H1 (cell line): ENCODE measurements around the gene IL21R. TPM values are rescaled to one million over a fixed set of nuclear protein-coding genes. Genes with fewer than 3 reads are reported as not detected.

ENCODE experiments used
- CTCF ChIA-PET: fragments of 300-600 bp; sonication (Branson Sonifier 250); formaldehyde crosslinking; loops from one replicate; lab custom pipeline; 2021; ENCODE audit not compliant: partially characterized antibody; lab: Charles Lee
- POLR2A ChIA-PET: fragments of 300-600 bp; sonication (Branson Sonifier 250); formaldehyde crosslinking; loops from one replicate; lab custom pipeline; 2021; ENCODE audit warnings: inconsistent platforms; ENCODE audit not compliant: partially characterized antibody; lab: Charles Lee
- DNase-seq, 2 experiments: peaks; one replicate each; pipeline versions ENCODE4 v3.0.0 to v3.0.0-alpha.2; 2010 to 2022; ENCODE audit warnings: low spot score in 2 of 2, low read depth in 1 of 2, mixed read lengths in 1 of 2
- FAIRE-seq: peaks from 2 replicates; lab custom pipeline; 2011; peaks lifted over from hg19 to GRCh38; lab: Jason Lieb, UNC
- H2AFZ ChIP-seq: 2 replicates; pipeline ENCODE4 v1.8.1; 2012; ENCODE audit warnings: low read length, inconsistent platforms
- H2AK5ac ChIP-seq: 2 replicates; pipeline ENCODE4 v1.6.1; 2013; ENCODE audit warnings: low read depth, low read length
- H2BK120ac ChIP-seq: replicated peaks from 2 replicates; pipeline ENCODE3; 2013; ENCODE audit warnings: low read depth, low read length, inconsistent platforms
- H2BK12ac ChIP-seq: 2 replicates; pipeline ENCODE4 v1.6.1; 2013; ENCODE audit warnings: low read depth, low read length
- H2BK15ac ChIP-seq: 2 replicates; pipeline ENCODE4 v1.6.1; 2013; ENCODE audit warnings: low read length
- H2BK20ac ChIP-seq: 2 replicates; pipeline ENCODE4 v1.6.1; 2013; ENCODE audit warnings: low read length
- H2BK5ac ChIP-seq: 2 replicates; pipeline ENCODE4 v1.6.1; 2013; ENCODE audit warnings: low read depth, low read length
- H3K14ac ChIP-seq: 2 replicates; pipeline ENCODE4 v1.6.1; 2013; ENCODE audit warnings: inconsistent platforms; ENCODE audit not compliant: insufficient read length
- H3K18ac ChIP-seq: 2 replicates; pipeline ENCODE4 v1.6.1; 2013; ENCODE audit warnings: low read length; ENCODE audit errors: extremely low read depth
- H3K23ac ChIP-seq: 2 replicates; pipeline ENCODE4 v1.6.1; 2013; ENCODE audit warnings: inconsistent platforms; ENCODE audit not compliant: insufficient read length
- H3K23me2 ChIP-seq: 2 replicates; pipeline ENCODE4 v1.6.1; 2013; ENCODE audit warnings: low read depth, low read length
- H3K27ac ChIP-seq: 2 replicates; pipeline ENCODE4 v1.6.1; 2011; ENCODE audit warnings: low read depth, low read length, inconsistent platforms
- H3K27me3 ChIP-seq, 4 experiments: replicated peaks in 1 of 4; 1 replicate in 1 of 4; 2 replicates in 3 of 4; pipeline versions ENCODE4 v1.6.1 to v1.8.1; 2011 to 2013; ENCODE audit warnings: low read length in 3 of 4, mild to moderate bottlenecking in 3 of 4, inconsistent platforms in 2 of 4, mixed read lengths in 2 of 4, moderate library complexity in 1 of 4; ENCODE audit not compliant: control insufficient read depth in 3 of 4, insufficient read depth in 3 of 4; ENCODE audit errors: extremely low read depth in 1 of 4
- H3K36me3 ChIP-seq, 4 experiments: 2 replicates each; pipeline versions ENCODE4 v1.6.1 to v1.8.1; 2011 to 2013; ENCODE audit warnings: mild to moderate bottlenecking in 4 of 4, low read length in 3 of 4, moderate library complexity in 2 of 4, control low read depth in 1 of 4, inconsistent platforms in 1 of 4; ENCODE audit not compliant: insufficient read depth in 4 of 4, control insufficient read depth in 2 of 4
- H3K4ac ChIP-seq: replicated peaks from 2 replicates; pipeline ENCODE3; 2013; ENCODE audit warnings: low read length, low read depth, mixed read lengths, inconsistent platforms; ENCODE audit not compliant: insufficient read length
- H3K4me1 ChIP-seq, 4 experiments: replicated peaks in 1 of 4; 1 replicate in 1 of 4; 2 replicates in 3 of 4; pipeline versions ENCODE4 v1.6.1 to v1.8.1; 2011 to 2013; ENCODE audit warnings: low read length in 3 of 4, inconsistent platforms in 2 of 4, mixed read lengths in 1 of 4; ENCODE audit not compliant: insufficient read depth in 4 of 4, control insufficient read depth in 3 of 4
- H3K4me2 ChIP-seq, 2 experiments: 2 replicates each; pipeline versions ENCODE4 v1.6.1 to v1.8.1; 2011 to 2013; ENCODE audit warnings: low read depth in 2 of 2, low read length in 2 of 2, control low read depth in 1 of 2, inconsistent platforms in 1 of 2, mild to moderate bottlenecking in 1 of 2; ENCODE audit not compliant: insufficient read depth in 1 of 2
- H3K4me3 ChIP-seq, 4 experiments: fragments of 200-600, 300-600 bp in 1 of 4; sonication (generic), shearing (Covaris generic), sonication (Bioruptor Twin) in 1 of 4; 2 replicates each; pipeline versions ENCODE4 v1.5.1 to v1.8.1; 2011 to 2016; ENCODE audit warnings: low read length in 4 of 4, low read depth in 3 of 4, control low read depth in 2 of 4, inconsistent platforms in 2 of 4, mild to moderate bottlenecking in 2 of 4, mixed read lengths in 1 of 4, moderate library complexity in 1 of 4; ENCODE audit not compliant: insufficient read depth in 2 of 4; ENCODE audit errors: extremely low read depth in 1 of 4
- H3K56ac ChIP-seq: replicated peaks from 2 replicates; pipeline ENCODE3; 2013; ENCODE audit warnings: low read depth, mild to moderate bottlenecking, mixed read lengths, low read length, inconsistent platforms; ENCODE audit not compliant: insufficient read length
- H3K79me1 ChIP-seq: 2 replicates; pipeline ENCODE4 v1.6.1; 2013; ENCODE audit warnings: low read depth, low read length, control low read depth
- H3K79me2 ChIP-seq, 2 experiments: 2 replicates each; pipeline versions ENCODE4 v1.6.1 to v1.8.1; 2012 to 2013; ENCODE audit warnings: low read length in 2 of 2, mild to moderate bottlenecking in 2 of 2, inconsistent platforms in 1 of 2; ENCODE audit not compliant: insufficient read depth in 2 of 2, control insufficient read depth in 1 of 2
- H3K9ac ChIP-seq, 4 experiments: replicated peaks in 1 of 4; 1 replicate in 1 of 4; 2 replicates in 3 of 4; pipeline versions ENCODE4 v1.6.1 to v1.8.1; 2011 to 2013; ENCODE audit warnings: low read depth in 3 of 4, low read length in 3 of 4, control low read depth in 2 of 4, mild to moderate bottlenecking in 2 of 4, moderate library complexity in 2 of 4, inconsistent platforms in 1 of 4; ENCODE audit errors: extremely low read depth in 1 of 4
- H3K9me3 ChIP-seq, 2 experiments: 2 replicates each; pipeline versions ENCODE4 v1.6.1 to v1.8.1; 2012 to 2013; ENCODE audit warnings: mild to moderate bottlenecking in 2 of 2, moderate library complexity in 2 of 2, control low read depth in 1 of 2, inconsistent platforms in 1 of 2, low read depth in 1 of 2, low read length in 1 of 2, mixed read lengths in 1 of 2; ENCODE audit not compliant: insufficient read depth in 2 of 2
- H4K20me1 ChIP-seq, 2 experiments: replicated peaks in 1 of 2; 2 replicates each; pipeline versions ENCODE3 to v1.8.1; 2011 to 2013; ENCODE audit warnings: inconsistent platforms in 2 of 2, low read length in 2 of 2, mild to moderate bottlenecking in 1 of 2; ENCODE audit not compliant: insufficient read depth in 2 of 2, control insufficient read depth in 1 of 2
- H4K5ac ChIP-seq: 2 replicates; pipeline ENCODE4 v1.6.1; 2013; ENCODE audit warnings: low read length, low read depth, mixed read lengths, inconsistent platforms; ENCODE audit not compliant: insufficient read length
- H4K8ac ChIP-seq: 2 replicates; pipeline ENCODE4 v1.8.0; 2013; ENCODE audit warnings: mild to moderate bottlenecking, moderate library complexity, low read length, inconsistent platforms; ENCODE audit not compliant: insufficient read depth; ENCODE audit errors: extremely low read depth
- H4K91ac ChIP-seq: replicated peaks from 2 replicates; pipeline ENCODE3; 2013; ENCODE audit warnings: low read length, mixed read lengths, inconsistent platforms; ENCODE audit not compliant: insufficient read length
- BCL11A ChIP-seq, 2 experiments: IDR thresholded peaks; one replicate each; pipeline ENCODE4 v1.6.1; 2011; ENCODE audit warnings: low read depth in 2 of 2, low read length in 2 of 2, mild to moderate bottlenecking in 2 of 2
- BRCA1 ChIP-seq: IDR thresholded peaks from 2 replicates; pipeline ENCODE4 v1.6.1; 2012; ENCODE audit warnings: low read depth, low read length, improper control_type of control experiment
- CHD2 ChIP-seq: IDR thresholded peaks from 2 replicates; pipeline ENCODE4 v1.6.1; 2012; ENCODE audit warnings: low read length, improper control_type of control experiment
- CREB1 ChIP-seq: IDR thresholded peaks from 2 replicates; pipeline ENCODE4 v1.6.1; 2012; ENCODE audit warnings: inconsistent platforms
- EZH2 ChIP-seq: fragments of 200-600 bp; sonication (generic); IDR thresholded peaks from 2 replicates; pipeline ENCODE4 v1.7.1; 2012; ENCODE audit warnings: low read depth, mild to moderate bottlenecking, moderate library complexity, low read length, inconsistent platforms; ENCODE audit not compliant: severe bottlenecking
- JUND ChIP-seq: IDR thresholded peaks from 2 replicates; pipeline ENCODE4 v1.6.1; 2011; ENCODE audit warnings: mild to moderate bottlenecking, improper control_type of control experiment, low read length
- RNF2 ChIP-seq: fragments of 200-900, 300-1000 bp; sonication (generic); IDR thresholded peaks from 2 replicates; pipeline ENCODE4 v1.7.1; 2016; ENCODE audit warnings: borderline replicate concordance, low read depth, mild to moderate bottlenecking, antibody characterized with exemption, low read length; ENCODE audit not compliant: poor library complexity, severe bottlenecking; ENCODE audit errors: missing control alignments
- SP1 ChIP-seq: IDR thresholded peaks from 2 replicates; pipeline ENCODE4 v1.6.1; 2011; ENCODE audit warnings: low read depth, low read length
- TCF12 ChIP-seq: IDR thresholded peaks from 2 replicates; pipeline ENCODE4 v1.6.1; 2011; ENCODE audit warnings: low read depth, mild to moderate bottlenecking, low read length
- WGBS, 2 experiments: shearing (Covaris generic) in 1 of 2; methylation state at CpG; one replicate each; pipeline versions ENCODE4 v1.1.6 to v1.1.7; 2013 to 2015; ENCODE audit warnings: low lambda C conversion rate in 2 of 2, mixed read lengths in 2 of 2, inconsistent platforms in 1 of 2, low coverage in 1 of 2, missing lambda C conversion rate in 1 of 2; ENCODE audit not compliant: insufficient replicate concordance in 2 of 2, insufficient coverage in 1 of 2, insufficient read length in 1 of 2; ENCODE audit errors: extremely low coverage in 1 of 2, missing lambda C conversion rate in 1 of 2; 5-methylcytosine and 5-hydroxymethylcytosine counted together
- polyA plus RNA-seq, 7 experiments: library from polyadenylated mRNA; depleted of rRNA in 3 of 7; stranded (reverse) in 5 of 7; unstranded in 2 of 7; fragments of >200 nt in 5 of 7; fragments of 200-250 nt in 2 of 7; gene quantifications; 1 replicate in 5 of 7; 2 replicates in 1 of 7; 4 replicates in 1 of 7; pipeline versions ENCODE4 v1.2.1 to v1.2.3, GENCODE V29; 2011 to 2013; ENCODE audit warnings: missing spikeins in 2 of 7, mixed read lengths in 2 of 7
- total RNA-seq: library from RNA; stranded (reverse); fragmentation: NEBNext Ultra II Directional; extraction: Animal tissue kit (Norgen Biotek cat#: 25700); gene quantifications from 2 replicates; pipeline ENCODE4 v1.2.1, GENCODE V29; 2021
- TF ChIP-seq, protein P1 (sequence below): IDR thresholded peaks from 2 replicates; pipeline ENCODE4 v1.6.1; 2011; ENCODE audit warnings: low read length, improper control_type of control experiment
- TF ChIP-seq, protein P2 (sequence below): IDR thresholded peaks from 2 replicates; pipeline ENCODE4 v1.6.1; 2011; ENCODE audit warnings: low read depth, mild to moderate bottlenecking, low read length; ENCODE audit not compliant: insufficient read depth

Gene IL21R
- total and polyA plus RNA-seq, 2 of the 8 experiments (the other 6 are each of a cell fraction or from before 2014, with no cell fraction given), result 0.34 to 0.70 TPM

DNA sequence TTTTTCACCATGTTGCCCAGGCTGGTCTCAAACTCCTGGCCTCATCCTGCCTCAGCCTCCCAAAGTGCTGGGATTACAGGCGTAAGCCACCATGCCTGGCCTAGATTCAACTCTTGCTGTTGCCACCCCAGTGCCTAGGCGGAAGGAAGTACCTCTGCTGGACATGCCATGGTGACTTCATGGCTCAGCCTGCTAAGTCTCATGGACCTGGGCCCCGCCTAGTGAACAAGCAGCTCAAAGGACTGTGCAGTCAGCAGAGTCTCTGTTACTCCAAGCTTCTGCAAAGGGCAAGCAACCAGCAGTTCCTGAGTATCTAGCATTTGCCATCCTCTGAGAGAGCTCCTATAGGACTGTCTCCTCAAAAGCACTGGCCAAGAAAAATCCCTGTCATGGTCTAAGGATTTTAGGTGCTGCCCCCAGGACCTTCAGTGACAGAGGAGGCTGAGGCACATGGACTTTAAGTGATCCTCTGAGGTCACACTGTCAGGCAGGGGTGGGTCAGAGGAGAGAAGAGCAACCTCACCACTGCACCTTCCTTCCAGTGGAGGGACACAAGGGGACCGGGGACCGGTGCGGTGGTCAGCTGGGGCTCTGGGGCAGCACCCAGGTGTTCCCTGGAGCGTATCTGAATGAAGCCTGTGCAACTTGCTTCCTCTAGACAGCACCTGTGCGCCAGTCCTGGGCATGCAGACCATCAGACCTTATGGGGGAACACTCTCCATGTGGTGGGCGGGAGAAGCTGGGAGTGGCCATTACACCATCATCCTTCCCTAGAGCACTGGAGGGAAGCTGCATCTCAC is 71.3 kb downstream of the IL21R start:
- Histone ChIP-seq H3K79me1 (no peaks in the 10 kb centered on the region), H2BK120ac (no peak overlapping the region), H2BK20ac (no peak overlapping the region), H4K8ac (no peak overlapping the region), H4K20me1 (peaks cover 0 to 6% of the 10 kb centered on the region in 2 experiments), H3K27me3 (no peaks in the 10 kb centered on the region), H3K4me2 (no peak overlapping the region), H4K5ac (no peak overlapping the region), H2AFZ (no peak overlapping the region), H4K91ac (no peak overlapping the region), H2BK15ac (no peak overlapping the region), H3K9ac (no peak overlapping the region), H3K27ac (no peak overlapping the region), H3K9me3 (no peaks in the 10 kb centered on the region), H2BK5ac (no peak overlapping the region), H3K23ac (no peak overlapping the region), H3K36me3 (peaks cover 35 to 83% (median 67%) of the 10 kb centered on the region in 4 experiments), H3K56ac (no peak overlapping the region), H2AK5ac (no peak overlapping the region), H3K14ac (no peak overlapping the region), H3K23me2 (no peaks in the 10 kb centered on the region), H3K4me3 (no peak overlapping the region), H2BK12ac (no peak overlapping the region), H3K79me2 (no peaks in the 10 kb centered on the region), H3K4ac (no peak overlapping the region), H3K18ac (no peak overlapping the region), H3K4me1 (no peaks in the 10 kb centered on the region)
- WGBS, 2 experiments, result 94% methylated on average over 8 of the region's 9 CpGs; no CpG with 5 or more reads in 1 of the 2 experiments
- ChIA-PET CTCF (interaction anchor here (1.0 kb wide), 1 partner anchor 11 kb away, joined by 3 read pairs; no protein-coding TSS in a partner anchor), POLR2A (interaction anchor here (0.7 to 1.8 kb wide), 2 partner anchors 11 to 77 kb away, joined by 3 to 4 read pairs; partner anchors contain the start of genes GTF3C1 and KATNIP)
- no peak for FAIRE-seq
- no peak for DNase-seq
- no peak for TF ChIP-seq RNF2
- TF ChIP-seq CHD2, result no peak
- TF ChIP-seq BRCA1, result no peak
- TF ChIP-seq, protein P1, sequence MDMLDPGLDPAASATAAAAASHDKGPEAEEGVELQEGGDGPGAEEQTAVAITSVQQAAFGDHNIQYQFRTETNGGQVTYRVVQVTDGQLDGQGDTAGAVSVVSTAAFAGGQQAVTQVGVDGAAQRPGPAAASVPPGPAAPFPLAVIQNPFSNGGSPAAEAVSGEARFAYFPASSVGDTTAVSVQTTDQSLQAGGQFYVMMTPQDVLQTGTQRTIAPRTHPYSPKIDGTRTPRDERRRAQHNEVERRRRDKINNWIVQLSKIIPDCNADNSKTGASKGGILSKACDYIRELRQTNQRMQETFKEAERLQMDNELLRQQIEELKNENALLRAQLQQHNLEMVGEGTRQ, result no peak
- TF ChIP-seq, protein P2, sequence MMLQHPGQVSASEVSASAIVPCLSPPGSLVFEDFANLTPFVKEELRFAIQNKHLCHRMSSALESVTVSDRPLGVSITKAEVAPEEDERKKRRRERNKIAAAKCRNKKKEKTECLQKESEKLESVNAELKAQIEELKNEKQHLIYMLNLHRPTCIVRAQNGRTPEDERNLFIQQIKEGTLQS, result no peak
- no peak for TF ChIP-seq SP1
- no peak for TF ChIP-seq JUND
- TF ChIP-seq TCF12, result no peak
- TF ChIP-seq BCL11A (IDR thresholded peaks at IDR 0.05; ENCODE audit: low read depth in 2 of 2, low read length in 2 of 2), result no peak
- TF ChIP-seq CREB1, result no peak
- no peak for TF ChIP-seq EZH2
